ENCODE measurements around the gene DLGAP4. TPM values are rescaled to one million over a fixed set of nuclear protein-coding genes. Genes with fewer than 3 reads are reported as not detected.
"Not testable (repeated sequence)": the region's sequence is repeated elsewhere in the genome, so short reads cannot be mapped to it uniquely, and the experiment has no call there.

Gene DLGAP4
- total RNA-seq, 1 donor from 2014 or later = 61.2 TPM

- Histone ChIP-seq H3K4me1 (peaks cover 65% of the 10 kb centered on the region), H3K9me3 (no peaks in the 10 kb centered on the region), H3K27ac (peak overlapping the region; percentile 88), H3K36me3 (no peaks in the 10 kb centered on the region), H3K4me3 (no peak overlapping the region), H3K27me3 (no peaks in the 10 kb centered on the region)
- DNase-seq = no peak
- intact Hi-C loops (cut with DNase I) = no loop called here
- no peak for TF ChIP-seq CTCF (IDR thresholded peaks at IDR 0.05)
- ATAC-seq = no peak
Observed at GRCh38 chr20:36473164-36473563, 167.0 kb downstream of the DLGAP4 start.

GRCh38 chr20:36474563-36474962 lies 168.4 kb downstream of the DLGAP4 start:
- intact Hi-C loops (cut with DNase I) = no loop called here
- Histone ChIP-seq H3K9me3 (no peaks in the 10 kb centered on the region), H3K36me3 (no peaks in the 10 kb centered on the region), H3K27me3 (no peaks in the 10 kb centered on the region), H3K27ac (peak overlapping the region; percentile 88), H3K4me3 (no peak overlapping the region), H3K4me1 (peaks cover 51% of the 10 kb centered on the region)
- ATAC-seq = peak; percentile 37
- no peak for DNase-seq
- no peak for TF ChIP-seq CTCF (IDR thresholded peaks at IDR 0.05)

- ATAC-seq; H3K9me3 ChIP-seq; H3K4me3 ChIP-seq; DNase-seq; H3K27me3 ChIP-seq; intact Hi-C loops (cut with DNase I); H3K36me3 ChIP-seq: not testable (repeated sequence)
- Histone ChIP-seq H3K4me1 (peaks cover 49% of the 10 kb centered on the region), H3K27ac (peak overlapping the region; percentile 88)
Observed at GRCh38 chr20:36475054-36475453, 168.9 kb downstream of the DLGAP4 start.

- H3K27ac ChIP-seq = no peak overlapping the region
- intact Hi-C loops (cut with DNase I) = no loop called here
- TF ChIP-seq CTCF (IDR thresholded peaks at IDR 0.05) = no peak
- H3K36me3 ChIP-seq = no peaks in the 10 kb centered on the region
- no peak overlapping the region for H3K4me3 ChIP-seq
- ATAC-seq (no peak), DNase-seq (no peak)
- peaks cover 53% of the 10 kb centered on the region for H3K4me1 ChIP-seq
- no peaks in the 10 kb centered on the region for H3K9me3 ChIP-seq
- H3K27me3 ChIP-seq = no peaks in the 10 kb centered on the region
Observed at GRCh38 chr20:36477475-36477874, 171.3 kb downstream of the DLGAP4 start.

GRCh38 chr20:36478137-36478905 lies 172.2 kb downstream of the DLGAP4 start:
- ATAC-seq = no peak
- intact Hi-C loops (cut with DNase I) = no loop called here

More at GRCh38 chr20:36478137-36478905, 172.2 kb downstream of the DLGAP4 start:
- Histone ChIP-seq H3K27me3 (no peaks in the 10 kb centered on the region), H3K27ac (no peak overlapping the region), H3K9me3 (no peaks in the 10 kb centered on the region), H3K4me3 (no peak overlapping the region), H3K4me1 (peaks cover 53% of the 10 kb centered on the region), H3K36me3 (no peaks in the 10 kb centered on the region)
- no peak for TF ChIP-seq CTCF (IDR thresholded peaks at IDR 0.05)
- no peak for DNase-seq

Measured in upper lobe of right lung (tissue), 1 donor.